ENCODE data around the gene HAPLN3. TPM values are rescaled to one million over a fixed set of nuclear protein-coding genes. Genes with fewer than 3 reads are reported as not detected.

The HAPLN3 gene
- total and polyA plus RNA-seq, 8 donors: 0.32 to 3.7 (median 2.0) TPM

- DNase-seq: no peak
- Histone ChIP-seq H3K27ac (no peak overlapping the region), H3K4me3 (no peak overlapping the region), H3K36me3 (no peaks in the 10 kb centered on the region), H3K27me3 (peaks cover 0 to 4% (median 0%) of the 10 kb centered on the region in 4 donors), H3K9me3 (no peaks in the 10 kb centered on the region), H3K4me1 (no peaks in the 10 kb centered on the region)
- 58 to 79% methylated on average over 5 of the region's 5 CpGs for WGBS, 2 donors
- intact Hi-C loops (cut with DNase I): no loop called here
- ATAC-seq: no peak
- FAIRE-seq: no peak
- TF ChIP-seq, protein P1, sequence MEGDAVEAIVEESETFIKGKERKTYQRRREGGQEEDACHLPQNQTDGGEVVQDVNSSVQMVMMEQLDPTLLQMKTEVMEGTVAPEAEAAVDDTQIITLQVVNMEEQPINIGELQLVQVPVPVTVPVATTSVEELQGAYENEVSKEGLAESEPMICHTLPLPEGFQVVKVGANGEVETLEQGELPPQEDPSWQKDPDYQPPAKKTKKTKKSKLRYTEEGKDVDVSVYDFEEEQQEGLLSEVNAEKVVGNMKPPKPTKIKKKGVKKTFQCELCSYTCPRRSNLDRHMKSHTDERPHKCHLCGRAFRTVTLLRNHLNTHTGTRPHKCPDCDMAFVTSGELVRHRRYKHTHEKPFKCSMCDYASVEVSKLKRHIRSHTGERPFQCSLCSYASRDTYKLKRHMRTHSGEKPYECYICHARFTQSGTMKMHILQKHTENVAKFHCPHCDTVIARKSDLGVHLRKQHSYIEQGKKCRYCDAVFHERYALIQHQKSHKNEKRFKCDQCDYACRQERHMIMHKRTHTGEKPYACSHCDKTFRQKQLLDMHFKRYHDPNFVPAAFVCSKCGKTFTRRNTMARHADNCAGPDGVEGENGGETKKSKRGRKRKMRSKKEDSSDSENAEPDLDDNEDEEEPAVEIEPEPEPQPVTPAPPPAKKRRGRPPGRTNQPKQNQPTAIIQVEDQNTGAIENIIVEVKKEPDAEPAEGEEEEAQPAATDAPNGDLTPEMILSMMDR (IDR thresholded peaks at IDR 0.05): no peak
Measured at GRCh38 chr15:88888719-88889118, 6.6 kb downstream of the HAPLN3 start.

DNA sequence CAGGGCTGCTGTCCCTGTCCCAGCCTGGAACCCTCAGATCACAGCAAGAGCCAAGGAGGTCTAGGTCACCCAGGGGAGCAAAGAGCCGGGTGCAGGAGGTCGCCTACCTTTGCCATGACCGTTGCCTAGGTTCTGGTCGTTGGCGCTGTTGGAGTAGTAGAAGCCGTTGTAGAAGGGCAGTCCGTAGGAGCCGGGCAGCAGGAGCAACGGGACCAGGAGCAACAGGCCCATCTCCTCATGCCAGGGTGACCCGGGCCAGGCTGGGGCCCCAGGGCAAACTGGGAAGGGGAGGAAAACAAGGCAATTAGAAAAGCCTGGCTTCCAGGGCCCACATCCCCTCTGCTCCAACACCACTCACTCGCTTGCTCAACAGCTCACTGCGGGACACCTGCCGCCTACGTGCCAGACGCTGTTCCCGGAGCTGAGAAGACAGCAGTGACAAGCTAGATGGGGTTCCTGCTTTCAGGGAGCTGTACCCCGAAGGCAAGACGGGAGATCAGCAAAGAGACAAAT lies 8.2 kb downstream of the HAPLN3 start:
- Histone ChIP-seq H3K36me3 (no peaks in the 10 kb centered on the region), H3K27me3 (peaks cover 0 to 4% (median 0%) of the 10 kb centered on the region in 4 donors), H3K9me3 (no peaks in the 10 kb centered on the region), H3K4me1 (no peaks in the 10 kb centered on the region), H3K27ac (no peak overlapping the region), H3K4me3 (no peak overlapping the region)
- TF ChIP-seq, protein P1 (IDR thresholded peaks at IDR 0.05): no peak
- WGBS, 2 donors: 75 to 86% methylated on average over 18 of the region's 18 CpGs
- ATAC-seq (no peak), FAIRE-seq (no peak), DNase-seq (no peak)
- intact Hi-C loops (cut with DNase I): no loop called here

DNA sequence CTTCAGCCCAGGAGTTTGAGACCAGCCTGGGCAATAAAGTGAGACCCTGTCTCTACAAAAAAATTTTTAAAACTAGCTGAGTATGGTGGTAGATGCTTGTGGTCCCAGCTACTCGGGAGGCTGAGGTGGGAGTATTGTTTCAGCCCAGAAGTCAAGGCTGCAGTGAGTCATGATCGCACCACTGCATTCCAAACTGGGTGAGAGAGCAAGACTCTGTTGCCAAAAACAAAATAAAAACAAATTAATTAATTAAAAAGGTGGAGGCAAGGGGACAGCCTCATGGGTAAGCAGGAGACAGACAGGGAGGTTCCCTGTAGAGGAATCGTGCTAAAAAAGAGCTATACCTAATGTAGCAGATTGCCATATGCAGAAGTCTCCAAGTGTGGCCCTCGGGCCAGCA lies 12.6 kb downstream of the HAPLN3 start:
- FAIRE-seq (no peak), ATAC-seq (no peak), DNase-seq (no peak)
- no peak overlapping the region for H3K4me3 ChIP-seq
- intact Hi-C loops (cut with DNase I): no loop called here
- TF ChIP-seq, protein P1 (IDR thresholded peaks at IDR 0.05): no peak
- no peaks in the 10 kb centered on the region for H3K36me3 ChIP-seq
- H3K9me3 ChIP-seq: no peaks in the 10 kb centered on the region
- no peaks in the 10 kb centered on the region for H3K4me1 ChIP-seq
- 61 to 75% methylated on average over 4 of the region's 4 CpGs for WGBS, 2 donors
- no peaks in the 10 kb centered on the region for H3K27me3 ChIP-seq
- H3K27ac ChIP-seq: no peak overlapping the region

GRCh38 chr15:88881775-88882174 lies 13.6 kb downstream of the HAPLN3 start:
- H3K9me3 ChIP-seq: no peaks in the 10 kb centered on the region
- no peak for FAIRE-seq
- no peak for ATAC-seq
- no peaks in the 10 kb centered on the region for H3K27me3 ChIP-seq
- H3K36me3 ChIP-seq: no peaks in the 10 kb centered on the region
- no peak for DNase-seq
- TF ChIP-seq, protein P1 (IDR thresholded peaks at IDR 0.05): no peak
- no peaks in the 10 kb centered on the region for H3K4me1 ChIP-seq
- no peak overlapping the region for H3K27ac ChIP-seq
- H3K4me3 ChIP-seq: no peak overlapping the region
- intact Hi-C loops (cut with DNase I): no loop called here
- 84 to 88% methylated on average over 3 of the region's 3 CpGs for WGBS, 2 donors

DNA sequence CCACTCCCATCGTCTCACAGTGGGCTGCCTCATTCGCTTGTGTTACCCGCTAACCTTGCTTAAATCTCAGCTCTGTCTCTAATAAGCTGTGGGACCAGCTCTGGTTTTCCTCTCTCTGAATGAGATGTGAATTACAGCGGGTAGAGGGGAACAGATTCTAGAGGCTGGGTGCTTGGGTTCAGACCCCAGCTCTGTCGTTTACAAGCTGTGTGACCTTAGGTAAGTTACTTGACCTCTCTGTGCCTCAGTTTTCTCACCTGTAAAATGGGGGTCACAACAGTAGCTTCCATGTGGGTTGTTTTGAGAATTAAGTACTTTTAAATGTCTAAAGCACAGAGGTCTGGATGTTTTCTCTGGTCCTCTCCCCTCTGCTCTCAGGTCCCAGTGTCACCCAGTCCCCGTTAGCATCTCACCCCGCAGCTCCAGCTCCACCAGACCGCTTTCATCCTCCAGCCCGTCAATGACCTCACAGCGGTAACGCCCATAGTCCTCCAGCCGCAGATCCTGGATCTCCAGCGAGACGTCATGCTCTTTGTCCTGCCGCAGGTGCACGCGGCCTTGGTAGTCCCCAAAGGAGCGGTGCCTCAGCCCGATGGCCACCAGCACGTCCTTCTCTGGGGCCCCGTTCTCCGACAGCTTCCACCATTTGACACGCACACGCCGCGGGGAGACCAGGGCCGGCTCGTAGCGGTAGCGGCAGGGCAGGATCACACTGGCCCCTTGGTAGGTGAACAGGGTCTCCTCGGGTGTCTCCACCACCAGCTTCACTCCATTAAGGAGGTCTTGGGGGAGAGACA lies 14.2 kb downstream of the HAPLN3 start:
- Histone ChIP-seq H3K9me3 (no peaks in the 10 kb centered on the region), H3K4me3 (no peak overlapping the region), H3K27ac (no peak overlapping the region), H3K4me1 (no peaks in the 10 kb centered on the region), H3K27me3 (no peaks in the 10 kb centered on the region), H3K36me3 (no peaks in the 10 kb centered on the region)
- ATAC-seq (no peak), DNase-seq (no peak), FAIRE-seq (no peak)
- TF ChIP-seq, protein P1 (IDR thresholded peaks at IDR 0.05): no peak
- intact Hi-C loops (cut with DNase I): no loop called here
- 78 to 87% methylated on average over 31 of the region's 31 CpGs for WGBS, 2 donors
